Amygdala (tissue), 56 donors: Measurements from ENCODE around the gene CHST3.
"Not testable (repeated sequence)": the region's sequence is repeated elsewhere in the genome, so short reads cannot be mapped to it uniquely, and the experiment has no call there.

Source experiments
- DNase-seq, 56 donors: peaks; one replicate each; lab custom pipeline; 2025; lab: John Stamatoyannopoulos, UW

CHST3 gene

GRCh38 chr10:71971769-71972555 is 7.8 kb downstream of the CHST3 start:
- DNase-seq: no peak

DNA sequence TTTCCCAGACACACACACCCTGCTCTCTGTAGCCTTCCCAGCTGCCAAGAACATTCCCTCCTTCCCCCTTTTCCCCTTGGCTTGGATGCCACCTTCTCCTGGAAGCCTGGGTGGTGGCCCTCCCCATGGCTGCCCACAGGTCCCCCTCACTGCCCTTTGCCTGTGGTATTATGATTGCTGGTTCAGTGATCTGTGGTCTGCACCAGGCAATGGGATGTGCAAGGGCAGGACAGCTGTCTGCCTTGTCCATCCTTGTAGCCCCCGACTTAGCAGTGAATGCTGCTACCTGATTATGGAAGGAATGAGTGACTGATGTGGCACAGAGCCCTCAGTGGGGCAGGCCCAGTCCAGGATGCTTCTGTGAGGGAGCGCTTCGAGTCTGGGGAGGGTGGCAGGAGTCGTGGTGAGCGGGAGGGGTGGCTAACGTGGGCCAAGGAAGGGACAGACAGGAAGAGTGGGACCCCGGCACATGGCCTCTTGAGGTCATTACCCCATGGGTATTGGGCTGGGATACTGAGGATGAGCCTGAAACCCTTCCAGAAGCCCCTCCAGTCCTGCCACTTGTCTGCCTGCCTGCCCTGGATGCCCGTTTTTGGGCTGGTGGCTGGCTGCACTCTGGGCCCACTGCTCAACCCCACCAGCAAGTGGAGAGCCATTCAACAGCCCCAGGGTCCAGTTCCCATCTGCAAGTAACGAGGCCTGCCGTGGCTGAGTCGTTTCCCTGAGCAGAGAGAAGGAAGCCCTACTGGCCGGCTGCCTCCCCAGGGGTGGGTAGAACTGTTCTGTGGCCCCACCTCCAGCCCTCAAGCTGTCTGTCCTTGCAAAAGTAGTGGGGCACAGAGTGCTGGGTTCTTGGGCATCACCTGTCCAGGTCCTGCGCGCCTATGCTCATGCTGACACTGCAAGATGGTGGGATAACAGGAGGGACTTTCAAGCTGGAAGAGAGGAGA is 8.8 kb downstream of the CHST3 start:
- DNase-seq: no peak

DNA sequence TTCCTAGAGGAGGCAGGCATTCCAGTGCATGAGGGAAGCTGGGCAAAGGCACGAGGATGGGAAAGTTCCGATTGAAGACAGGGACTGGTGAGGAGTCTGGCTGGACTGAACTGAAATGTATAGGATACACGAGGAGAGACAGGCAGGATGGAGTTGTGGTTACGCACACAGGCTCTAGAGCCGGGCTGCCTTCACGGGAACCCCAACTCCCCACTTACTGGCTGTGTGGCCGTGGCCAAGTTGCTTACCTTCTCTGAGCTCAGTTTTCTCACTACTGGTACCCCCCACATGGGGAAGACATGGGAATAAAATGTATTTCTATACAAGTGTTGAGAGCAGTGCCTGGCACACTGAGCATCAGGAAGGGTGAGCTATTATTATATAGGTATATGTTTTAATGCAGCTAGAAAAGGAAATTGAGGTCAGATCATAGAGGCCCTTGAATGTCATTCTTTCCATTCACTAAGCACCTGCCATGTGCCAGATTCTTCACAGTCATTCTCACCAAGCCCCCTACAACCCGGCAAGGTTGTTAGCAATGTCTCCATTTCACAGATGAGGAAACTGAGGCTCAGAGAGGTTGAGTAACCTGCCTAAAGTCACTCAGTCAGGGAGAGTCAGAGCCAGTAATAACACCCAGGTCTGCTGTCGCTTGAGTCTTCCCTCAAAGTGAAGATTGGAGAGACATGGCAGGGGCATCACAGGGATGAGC is 9.7 kb downstream of the CHST3 start:
- no peak for DNase-seq

DNA sequence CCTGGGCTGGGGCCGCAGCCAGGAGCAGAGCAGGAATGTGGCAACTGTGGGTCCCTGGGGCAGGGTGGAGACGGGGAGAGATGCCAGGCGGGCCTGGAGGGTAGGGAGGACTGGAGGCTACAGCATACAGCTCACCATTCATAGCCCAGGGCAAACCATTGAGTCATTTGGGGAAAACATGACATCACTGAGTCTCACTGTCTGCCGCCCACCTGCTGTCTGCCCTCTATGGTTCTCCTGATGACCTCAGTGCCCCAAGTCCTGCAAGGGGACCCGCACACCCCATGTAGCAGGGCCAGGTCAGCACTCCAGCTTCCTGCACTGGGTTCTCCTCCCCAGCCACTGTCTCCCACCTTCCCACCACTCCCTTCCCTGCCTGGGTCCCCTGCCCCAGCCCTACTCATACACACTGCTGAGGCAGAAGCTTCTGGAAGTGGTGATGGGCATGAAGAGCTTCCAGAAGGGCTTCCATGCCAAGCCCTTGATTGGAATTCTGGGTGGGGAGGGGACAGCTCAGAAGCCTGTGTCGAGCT is 10.4 kb downstream of the CHST3 start:
- peak in 14 of 56 donors; percentile 20 to 76 (median 41) for DNase-seq

- peak in 50 of 56 donors; percentile 43 to 88 (median 76) for DNase-seq
Measured at GRCh38 chr10:71975087-71975870, 11.1 kb downstream of the CHST3 start.

GRCh38 chr10:71975871-71976725 is 11.9 kb downstream of the CHST3 start:
- DNase-seq: peak in 26 of 56 donors; percentile 41 to 86 (median 72)

- DNase-seq: not testable (repeated sequence)
Measured at GRCh38 chr10:71977614-71977903, 13.4 kb downstream of the CHST3 start.

GRCh38 chr10:71978476-71978875 is 14.3 kb downstream of the CHST3 start:
- peak in 5 of 56 donors; percentile 35 to 54 (median 41) for DNase-seq

DNA sequence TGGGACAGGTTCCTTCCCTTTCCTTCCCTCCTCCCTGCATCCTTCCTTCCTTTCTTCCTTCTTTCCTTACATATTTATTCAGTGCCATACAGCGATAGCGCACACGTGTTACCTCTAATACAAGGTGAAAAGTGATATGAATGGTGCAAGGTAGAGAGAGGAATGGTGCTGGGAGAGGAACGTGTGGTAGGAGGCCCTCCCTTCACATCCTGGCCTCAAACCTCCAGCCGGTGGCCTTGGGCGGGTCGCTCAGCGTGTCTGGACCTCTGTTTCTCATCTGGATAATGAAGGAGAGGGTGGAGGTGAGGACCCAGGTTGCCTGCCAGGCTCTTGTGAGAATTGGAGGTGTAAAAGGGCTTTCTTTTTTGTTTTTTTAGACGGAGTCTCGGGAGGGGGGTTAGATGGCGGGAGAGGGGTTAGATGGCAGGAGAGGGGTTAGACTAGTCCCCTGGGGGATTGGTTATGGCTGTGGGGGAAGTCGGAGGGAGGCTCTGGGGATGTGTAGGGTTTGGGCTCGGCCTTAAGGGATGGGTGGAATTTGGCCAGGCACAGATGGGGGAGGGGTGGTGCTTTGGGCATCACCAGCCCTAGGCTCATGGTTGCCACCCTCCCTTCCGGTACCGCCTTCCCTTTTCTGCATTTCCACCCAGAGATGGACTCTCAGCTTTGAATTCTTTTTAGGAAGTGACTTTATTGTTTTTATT is 14.9 kb downstream of the CHST3 start:
- no peak for DNase-seq

DNA sequence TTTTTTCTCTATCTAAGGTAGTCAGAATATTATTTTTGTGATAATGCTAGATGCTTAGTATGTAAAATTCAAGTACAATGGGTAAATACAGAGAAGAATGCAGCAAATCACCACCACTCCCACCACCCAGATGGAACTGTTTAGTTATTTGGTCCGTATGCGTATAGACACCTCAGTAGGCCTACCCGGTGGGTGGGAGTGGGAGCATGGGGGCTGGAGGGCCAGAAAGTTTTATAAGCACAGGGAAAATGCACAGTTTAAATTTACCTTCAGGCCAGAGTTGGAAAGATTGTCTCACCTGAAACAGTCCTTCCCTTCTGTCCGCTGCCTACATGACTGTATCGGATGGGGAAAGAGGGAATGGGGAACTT is 15.5 kb downstream of the CHST3 start:
- no peak for DNase-seq

DNA sequence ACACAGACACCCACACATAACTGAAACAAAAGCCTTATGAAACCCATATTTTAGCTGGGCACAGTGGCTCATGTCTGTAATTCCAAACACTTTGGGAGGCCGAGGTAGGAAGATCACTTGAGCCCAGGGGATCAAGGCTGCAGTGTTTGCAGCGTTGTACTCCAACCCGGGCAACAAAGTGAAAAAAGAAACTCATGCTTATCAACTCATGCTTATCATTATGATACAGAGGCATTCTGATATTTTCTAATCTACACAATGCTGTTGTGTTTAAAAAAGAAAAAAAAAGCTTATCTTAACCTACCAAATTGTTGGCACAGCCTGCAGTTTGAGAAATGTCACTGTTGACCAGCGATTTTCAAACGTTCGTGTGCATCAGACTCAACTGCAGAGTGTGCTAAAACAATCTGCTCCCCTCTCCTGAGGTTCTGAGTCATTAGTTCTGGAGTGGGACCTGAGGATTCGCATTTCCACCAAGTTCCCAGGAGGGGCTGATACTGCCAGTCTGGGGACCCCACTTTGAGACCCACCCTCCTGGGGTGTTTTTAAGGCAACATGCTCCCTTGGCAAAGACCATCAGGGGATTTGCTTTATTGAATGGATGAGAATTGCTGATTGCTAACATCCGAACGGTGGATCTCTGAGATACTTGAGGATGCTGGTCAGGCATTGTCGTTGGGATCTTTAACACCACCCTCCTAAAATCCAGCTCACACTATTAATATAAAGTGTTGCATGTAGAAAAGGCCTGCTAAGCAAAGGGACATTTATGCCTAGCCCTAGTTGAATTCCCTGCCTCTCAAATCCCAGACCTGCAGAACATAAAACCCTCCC is 16.2 kb downstream of the CHST3 start:
- DNase-seq: no peak

DNA sequence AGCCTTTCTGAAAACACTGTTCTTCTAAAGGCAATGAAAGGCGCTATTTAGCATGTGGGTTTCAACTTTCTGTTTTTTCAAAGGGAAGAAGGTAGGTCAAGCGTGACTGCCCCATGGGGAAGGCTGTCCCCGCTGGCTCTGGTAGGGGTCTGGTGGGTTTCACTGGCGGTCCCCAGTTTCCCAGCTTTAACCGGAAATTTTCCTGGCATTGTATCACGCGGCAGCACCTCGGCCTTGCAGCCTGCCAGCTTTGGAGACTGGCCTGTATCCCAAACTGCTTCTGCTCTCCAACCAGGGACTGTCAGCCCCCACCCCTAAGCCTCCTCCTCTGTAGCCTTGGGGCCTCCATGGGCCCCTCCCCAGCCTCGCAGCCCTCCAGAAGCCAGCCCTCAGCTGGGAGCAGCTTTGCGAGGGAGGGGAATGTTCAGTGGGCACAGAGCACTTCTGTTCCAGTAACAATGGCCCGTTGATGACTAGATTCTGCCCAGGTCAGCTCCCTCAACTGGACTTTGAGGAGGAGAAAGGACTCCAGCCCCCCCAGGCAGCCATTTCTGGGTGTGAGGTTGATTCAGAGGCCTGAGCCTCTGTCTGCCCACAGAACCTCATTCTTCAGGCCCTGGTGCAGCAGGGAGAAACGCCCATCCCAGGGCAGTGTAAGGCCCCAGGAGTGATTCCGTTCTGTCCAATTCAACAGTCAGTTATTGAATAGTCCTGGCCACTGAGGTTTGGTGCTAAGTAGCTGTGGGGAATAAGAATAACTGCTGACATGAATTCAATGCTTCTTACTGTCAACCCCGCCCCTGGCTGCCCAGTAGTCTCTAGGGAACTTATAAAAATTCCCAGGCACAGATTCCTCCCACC is 17.1 kb downstream of the CHST3 start:
- peak in 53 of 56 donors; percentile 60 to 97 (median 88) for DNase-seq

- no peak for DNase-seq
Measured at GRCh38 chr10:71981876-71982230, 17.7 kb downstream of the CHST3 start.

DNA sequence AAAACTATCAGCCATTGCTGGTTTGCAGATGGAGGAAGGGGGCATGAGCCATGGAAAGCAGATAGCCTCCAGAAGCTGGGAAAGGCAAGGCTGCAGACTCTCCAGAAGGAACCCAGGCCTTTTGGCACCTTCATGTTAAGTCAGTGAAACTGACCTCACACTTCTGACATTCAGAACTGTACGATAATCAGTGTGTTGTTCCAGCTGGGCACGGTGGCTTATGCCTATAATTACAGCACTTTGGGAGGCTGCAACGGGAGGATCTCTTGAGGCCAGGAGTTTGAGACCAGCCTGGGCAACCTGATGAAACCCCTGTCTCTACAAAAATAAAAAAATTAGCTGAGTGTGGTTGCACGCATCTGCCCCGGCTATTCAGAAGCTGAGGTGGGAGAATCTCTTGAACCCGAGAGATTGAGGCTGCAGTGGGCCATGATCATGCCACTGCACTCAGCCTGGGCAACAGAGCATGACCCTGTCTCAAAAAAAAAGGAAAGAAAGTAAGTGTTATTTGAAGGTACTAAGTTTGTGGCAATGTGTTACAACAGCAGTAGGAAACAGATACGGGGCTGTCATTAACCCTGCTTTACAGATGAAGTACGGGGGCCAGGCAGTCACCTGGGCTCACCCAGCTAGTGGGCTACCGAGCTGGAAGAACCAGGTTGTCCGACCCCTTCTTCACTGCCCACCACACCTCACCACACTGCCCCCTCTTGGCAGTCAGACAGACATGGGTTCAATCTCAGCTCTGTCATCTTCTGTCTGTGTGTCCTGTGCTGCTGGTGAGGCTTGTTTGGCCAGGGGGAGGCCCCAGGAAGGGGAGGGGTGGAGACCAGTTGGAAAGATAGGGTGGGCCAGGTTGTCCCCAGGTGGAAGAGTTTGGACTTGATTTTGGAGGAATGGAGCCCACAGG is 18.3 kb downstream of the CHST3 start:
- no peak for DNase-seq

DNA sequence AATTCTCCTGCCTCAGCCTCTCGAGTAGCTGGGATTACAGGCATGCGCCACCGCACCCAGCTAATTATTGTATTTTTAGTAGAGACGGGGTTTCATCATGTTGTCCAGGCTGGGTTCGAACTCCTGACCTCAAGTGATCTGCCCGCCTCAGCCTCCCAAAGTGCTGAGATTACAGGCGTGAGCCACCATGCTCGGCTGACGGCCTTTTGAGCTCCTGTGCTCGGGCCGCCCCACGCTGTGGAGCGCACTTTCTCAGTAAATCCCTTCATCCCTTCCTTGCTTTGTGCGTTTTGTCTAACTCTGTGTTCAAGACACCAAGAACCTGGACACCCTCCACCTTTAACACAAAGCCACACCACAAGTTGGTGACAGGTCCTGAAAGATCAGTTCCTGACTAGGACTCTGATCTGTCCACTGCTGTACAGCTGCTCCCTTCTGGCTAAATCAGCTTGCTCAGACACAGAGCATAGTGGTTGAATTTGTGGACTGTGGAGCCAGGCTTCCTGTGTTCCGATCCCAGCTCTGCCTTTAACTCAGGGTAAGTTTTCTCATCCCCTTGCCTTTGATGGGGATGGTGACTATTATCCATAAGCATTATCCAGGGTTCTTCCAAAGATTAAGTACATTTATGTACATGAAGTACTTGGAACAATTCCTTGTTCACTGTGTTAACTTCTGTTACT is 20.1 kb downstream of the CHST3 start:
- DNase-seq: no peak
